ENCODE data around the gene SH3BP5L.

Gene SH3BP5L

GRCh38 chr1:248824701-248825100 is 1.0 kb downstream of the SH3BP5L start:
- TF ChIP-seq CTCF (IDR thresholded peaks at IDR 0.05; ENCODE audit: extremely low read depth, missing control alignments) = no peak
- no peak for DNase-seq (ENCODE audit: low spot score)

GRCh38 chr1:248824301-248824700 is 1.4 kb downstream of the SH3BP5L start:
- no peak for TF ChIP-seq CTCF (IDR thresholded peaks at IDR 0.05; ENCODE audit: extremely low read depth, missing control alignments)
- no peak for DNase-seq (ENCODE audit: low spot score)

GRCh38 chr1:248823517-248824001 is 2.2 kb downstream of the SH3BP5L start:
- DNase-seq (ENCODE audit: low spot score) = no peak
- TF ChIP-seq CTCF (IDR thresholded peaks at IDR 0.05; ENCODE audit: extremely low read depth, missing control alignments) = no peak

GRCh38 chr1:248822148-248823032 is 3.3 kb downstream of the SH3BP5L start:
- no peak for DNase-seq (ENCODE audit: low spot score)
- TF ChIP-seq CTCF (IDR thresholded peaks at IDR 0.05; ENCODE audit: extremely low read depth, missing control alignments) = no peak

GRCh38 chr1:248821641-248822040 is 4.1 kb downstream of the SH3BP5L start:
- DNase-seq (ENCODE audit: low spot score) = no peak
- TF ChIP-seq CTCF (IDR thresholded peaks at IDR 0.05; ENCODE audit: extremely low read depth, missing control alignments) = no peak

GRCh38 chr1:248821101-248821500 is 4.6 kb downstream of the SH3BP5L start:
- no peak for DNase-seq (ENCODE audit: low spot score)
- TF ChIP-seq CTCF (IDR thresholded peaks at IDR 0.05; ENCODE audit: extremely low read depth, missing control alignments) = no peak

- no peak for TF ChIP-seq CTCF (IDR thresholded peaks at IDR 0.05; ENCODE audit: extremely low read depth, missing control alignments)
- no peak for DNase-seq (ENCODE audit: low spot score)
These were observed 5.6 kb downstream of the SH3BP5L start for GRCh38 chr1:248820041-248820585.
